ENCODE data around the gene IFNG-AS1. TPM values are rescaled to one million over a fixed set of nuclear protein-coding genes. Genes with fewer than 3 reads are reported as not detected.

Gene IFNG-AS1
- total RNA-seq, 4 donors from 2014 or later, result 0.57 TPM; not detected in 3

GRCh38 chr12:68056300-68056699, 67.1 kb downstream of the IFNG-AS1 start:
- intact Hi-C loops (cut with DNase I), result no loop called here
- Histone ChIP-seq H3K4me3 (no peak overlapping the region), H3K4me1 (no peaks in the 10 kb centered on the region), H3K36me3 (no peaks in the 10 kb centered on the region), H3K9me3 (peaks cover 0 to 7% (median 0%) of the 10 kb centered on the region in 3 donors), H3K27me3 (no peaks in the 10 kb centered on the region), H3K27ac (no peak overlapping the region)
- TF ChIP-seq CTCF (IDR thresholded peaks at IDR 0.05), result no peak
- TF ChIP-seq POLR2A (IDR thresholded peaks at IDR 0.05), result no peak
- DNase-seq, result no peak
- 70 to 73% methylated on average over 2 of the region's 2 CpGs for WGBS, 2 donors

GRCh38 chr12:68063900-68064590, 74.8 kb downstream of the IFNG-AS1 start:
- WGBS, 2 donors, result 39 to 58% methylated on average over 2 to 6 of the region's 6 CpGs
- DNase-seq, result no peak

DNA sequence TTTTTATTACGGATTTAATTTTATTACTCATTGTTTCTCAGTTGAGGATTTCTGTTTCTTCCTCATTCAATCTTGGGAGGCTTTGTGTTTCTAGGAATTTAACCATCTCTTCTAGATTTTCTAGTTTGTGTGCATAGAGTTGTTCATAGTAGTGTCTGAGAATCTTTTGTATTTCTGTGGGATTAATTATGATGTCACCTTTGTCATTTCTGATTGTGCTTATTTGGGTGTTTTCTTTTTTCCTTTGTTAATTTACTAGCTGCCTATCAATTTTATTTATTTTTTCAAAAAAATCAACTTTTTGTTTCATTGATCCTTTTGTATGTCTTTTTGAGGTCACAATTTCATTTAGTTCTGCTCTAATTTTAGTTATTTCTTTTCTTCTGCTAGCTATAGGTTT, 75.9 kb downstream of the IFNG-AS1 start:
- WGBS, 2 donors, result 77 to 95% methylated on average over 1 of the region's 1 CpG
- Histone ChIP-seq H3K9me3 (peaks cover 0 to 8% (median 0%) of the 10 kb centered on the region in 3 donors), H3K4me1 (no peaks in the 10 kb centered on the region), H3K27ac (no peak overlapping the region), H3K4me3 (no peak overlapping the region), H3K36me3 (no peaks in the 10 kb centered on the region), H3K27me3 (no peaks in the 10 kb centered on the region)
- no peak for DNase-seq
- intact Hi-C loops (cut with DNase I), result no loop called here
- TF ChIP-seq CTCF (IDR thresholded peaks at IDR 0.05), result no peak
- no peak for TF ChIP-seq POLR2A (IDR thresholded peaks at IDR 0.05)

More at GRCh38 chr12:68063900-68064590, 74.8 kb downstream of the IFNG-AS1 start:
- Histone ChIP-seq H3K9me3 (peaks cover 0 to 8% (median 0%) of the 10 kb centered on the region in 3 donors), H3K27ac (no peak overlapping the region), H3K4me3 (no peak overlapping the region), H3K4me1 (no peaks in the 10 kb centered on the region), H3K36me3 (no peaks in the 10 kb centered on the region), H3K27me3 (no peaks in the 10 kb centered on the region)
- intact Hi-C loops (cut with DNase I), result no loop called here
- TF ChIP-seq CTCF (IDR thresholded peaks at IDR 0.05) (no peak), POLR2A (IDR thresholded peaks at IDR 0.05) (no peak)

- Histone ChIP-seq H3K27me3 (no peaks in the 10 kb centered on the region), H3K36me3 (no peaks in the 10 kb centered on the region), H3K27ac (no peak overlapping the region), H3K4me1 (no peaks in the 10 kb centered on the region), H3K9me3 (peaks cover 0 to 8% (median 0%) of the 10 kb centered on the region in 3 donors), H3K4me3 (no peak overlapping the region)
- DNase-seq, result no peak
- TF ChIP-seq POLR2A (IDR thresholded peaks at IDR 0.05) (no peak), CTCF (IDR thresholded peaks at IDR 0.05) (no peak)
- intact Hi-C loops (cut with DNase I), result no loop called here
- 53 to 71% methylated on average over 1 of the region's 1 CpG for WGBS, 2 donors
Observed at GRCh38 chr12:68065687-68066086, 76.4 kb downstream of the IFNG-AS1 start.

- Histone ChIP-seq H3K36me3 (no peaks in the 10 kb centered on the region), H3K9me3 (peaks cover 0 to 8% (median 0%) of the 10 kb centered on the region in 3 donors), H3K4me1 (no peaks in the 10 kb centered on the region), H3K4me3 (no peak overlapping the region), H3K27me3 (no peaks in the 10 kb centered on the region), H3K27ac (no peak overlapping the region)
- no peak for DNase-seq
- WGBS, 2 donors, result 78 to 81% methylated on average over 3 to 6 of the region's 6 CpGs
- intact Hi-C loops (cut with DNase I), result no loop called here
- TF ChIP-seq POLR2A (IDR thresholded peaks at IDR 0.05) (no peak), CTCF (IDR thresholded peaks at IDR 0.05) (peak in 1 of 6 experiments; percentile 27)
Observed at GRCh38 chr12:68067762-68068376, 78.6 kb downstream of the IFNG-AS1 start.
